NB4 (cell line): ENCODE data around the gene SEMA5B.

Experiments used
- POLR2A ChIP-seq: IDR thresholded peaks from 2 replicates; pipeline ENCODE4 v1.6.1; 2011; ENCODE audit warnings: mild to moderate bottlenecking; ENCODE audit not compliant: insufficient read length; ENCODE audit errors: extremely low read depth
- TF ChIP-seq, protein P1 (sequence below): IDR thresholded peaks from one replicate; pipeline ENCODE4 v1.5.1; 2012; ENCODE audit warnings: low read depth, low read length
- TF ChIP-seq, protein P2 (sequence below): IDR thresholded peaks from 2 replicates; pipeline ENCODE4 v1.6.1; 2011; ENCODE audit warnings: low read depth, low read length

DNA sequence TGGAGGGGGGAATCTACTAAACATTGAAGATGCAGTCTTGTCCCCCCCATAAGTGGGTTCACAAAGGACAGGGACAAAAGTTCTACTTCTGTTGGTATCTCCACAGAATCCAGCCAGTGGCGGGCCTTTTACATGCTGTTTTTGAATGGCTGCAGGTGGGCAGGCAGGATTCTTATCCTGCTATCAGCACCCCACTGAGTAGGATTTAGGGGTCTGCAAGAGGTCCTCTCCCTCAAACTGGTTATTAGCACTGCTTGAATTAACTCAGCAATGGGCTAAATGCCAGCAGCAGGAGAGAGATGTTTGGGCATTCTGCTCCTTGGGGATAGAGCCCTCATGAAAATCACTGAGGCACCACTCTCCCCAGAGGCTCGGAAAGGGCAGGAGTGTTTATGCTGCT, 40.3 kb downstream of the SEMA5B start:
- TF ChIP-seq, protein P1, sequence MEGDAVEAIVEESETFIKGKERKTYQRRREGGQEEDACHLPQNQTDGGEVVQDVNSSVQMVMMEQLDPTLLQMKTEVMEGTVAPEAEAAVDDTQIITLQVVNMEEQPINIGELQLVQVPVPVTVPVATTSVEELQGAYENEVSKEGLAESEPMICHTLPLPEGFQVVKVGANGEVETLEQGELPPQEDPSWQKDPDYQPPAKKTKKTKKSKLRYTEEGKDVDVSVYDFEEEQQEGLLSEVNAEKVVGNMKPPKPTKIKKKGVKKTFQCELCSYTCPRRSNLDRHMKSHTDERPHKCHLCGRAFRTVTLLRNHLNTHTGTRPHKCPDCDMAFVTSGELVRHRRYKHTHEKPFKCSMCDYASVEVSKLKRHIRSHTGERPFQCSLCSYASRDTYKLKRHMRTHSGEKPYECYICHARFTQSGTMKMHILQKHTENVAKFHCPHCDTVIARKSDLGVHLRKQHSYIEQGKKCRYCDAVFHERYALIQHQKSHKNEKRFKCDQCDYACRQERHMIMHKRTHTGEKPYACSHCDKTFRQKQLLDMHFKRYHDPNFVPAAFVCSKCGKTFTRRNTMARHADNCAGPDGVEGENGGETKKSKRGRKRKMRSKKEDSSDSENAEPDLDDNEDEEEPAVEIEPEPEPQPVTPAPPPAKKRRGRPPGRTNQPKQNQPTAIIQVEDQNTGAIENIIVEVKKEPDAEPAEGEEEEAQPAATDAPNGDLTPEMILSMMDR = no peak
- no peak for TF ChIP-seq POLR2A
- TF ChIP-seq, protein P2, sequence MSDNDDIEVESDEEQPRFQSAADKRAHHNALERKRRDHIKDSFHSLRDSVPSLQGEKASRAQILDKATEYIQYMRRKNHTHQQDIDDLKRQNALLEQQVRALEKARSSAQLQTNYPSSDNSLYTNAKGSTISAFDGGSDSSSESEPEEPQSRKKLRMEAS = no peak
